Upper lobe of right lung (tissue), 1 donor: Measurements from ENCODE around the gene CACNA2D2. TPM values are rescaled to one million over a fixed set of nuclear protein-coding genes. Genes with fewer than 3 reads are reported as not detected.
A peak's percentile ranks its signal among the peaks of the same experiment; 100 is the strongest.

Experiments used
- ATAC-seq: fragments of 200-7000 bp; cut with Tn5 transposase; one replicate; pipeline ENCODE4 v1.9.1; 2020; ENCODE audit warnings: mild to moderate bottlenecking, moderate library complexity
- DNase-seq: peaks from one replicate; pipeline ENCODE4 v3.0.0-alpha.2; 2020
- H3K27ac ChIP-seq: fragments of 200-600 bp; one replicate; pipeline ENCODE4 v1.8.0; 2022
- H3K27me3 ChIP-seq: fragments of 200-600 bp; one replicate; pipeline ENCODE4 v1.8.0; 2022; ENCODE audit warnings: mild to moderate bottlenecking
- H3K36me3 ChIP-seq: fragments of 200-600 bp; one replicate; pipeline ENCODE4 v1.8.0; 2022
- H3K4me1 ChIP-seq: fragments of 200-600 bp; one replicate; pipeline ENCODE4 v1.8.0; 2022
- H3K4me3 ChIP-seq: fragments of 200-600 bp; one replicate; pipeline ENCODE4 v1.8.0; 2022; ENCODE audit warnings: mild to moderate bottlenecking
- H3K9me3 ChIP-seq: fragments of 200-600 bp; one replicate; pipeline ENCODE4 v1.8.0; 2022
- CTCF ChIP-seq: fragments of 200-600 bp; IDR thresholded peaks from one replicate; pipeline ENCODE4 v1.8.0; 2022; ENCODE audit warnings: antibody characterized with exemption
- intact Hi-C: fragments of 100-400 bp; cut with DNase I; formaldehyde crosslinking; loops from one replicate; pipeline ENCODE4 v1.11.0; 2022
- total RNA-seq: library from RNA; stranded (reverse); fragmentation: NEBNext Ultra II Directional; extraction: Animal tissue kit (Norgen Biotek cat#: 25700); gene quantifications from one replicate; pipeline ENCODE4 v1.2.1, GENCODE V29; 2021
- donor health status: DM: no; HTN: yes; CAD: no; lungs with severe emphysema.

CACNA2D2 gene
- total RNA-seq, 1 donor from 2014 or later: 119 TPM

GRCh38 chr3:50395070-50395860 is 108.2 kb downstream of the CACNA2D2 start:
- Histone ChIP-seq H3K4me1 (peaks cover 15% of the 10 kb centered on the region), H3K9me3 (no peaks in the 10 kb centered on the region), H3K4me3 (no peak overlapping the region), H3K27me3 (no peaks in the 10 kb centered on the region), H3K27ac (no peak overlapping the region), H3K36me3 (no peaks in the 10 kb centered on the region)
- DNase-seq (no peak), ATAC-seq (peak; percentile 50)
- intact Hi-C loops: no loop called here
- no peak for TF ChIP-seq CTCF

- Histone ChIP-seq H3K27ac (no peak overlapping the region), H3K4me3 (no peak overlapping the region), H3K27me3 (no peaks in the 10 kb centered on the region), H3K36me3 (no peaks in the 10 kb centered on the region), H3K4me1 (peaks cover 15% of the 10 kb centered on the region), H3K9me3 (no peaks in the 10 kb centered on the region)
- intact Hi-C loops: no loop called here
- DNase-seq (no peak), ATAC-seq (no peak)
- TF ChIP-seq CTCF: no peak
These were observed 110.4 kb downstream of the CACNA2D2 start for GRCh38 chr3:50393061-50393460.

GRCh38 chr3:50392101-50392715 is 111.2 kb downstream of the CACNA2D2 start:
- Histone ChIP-seq H3K27me3 (no peaks in the 10 kb centered on the region), H3K9me3 (no peaks in the 10 kb centered on the region), H3K4me1 (peaks cover 15% of the 10 kb centered on the region), H3K4me3 (no peak overlapping the region), H3K27ac (no peak overlapping the region), H3K36me3 (no peaks in the 10 kb centered on the region)
- intact Hi-C loops: no loop called here
- no peak for TF ChIP-seq CTCF
- ATAC-seq (no peak), DNase-seq (no peak)

- Histone ChIP-seq H3K4me3 (no peak overlapping the region), H3K9me3 (no peaks in the 10 kb centered on the region), H3K4me1 (peaks cover 14% of the 10 kb centered on the region), H3K36me3 (no peaks in the 10 kb centered on the region), H3K27ac (no peak overlapping the region), H3K27me3 (no peaks in the 10 kb centered on the region)
- intact Hi-C loops: no loop called here
- TF ChIP-seq CTCF: no peak
- ATAC-seq (peak; percentile 34), DNase-seq (peak; percentile 79)
These were observed 112.8 kb downstream of the CACNA2D2 start for GRCh38 chr3:50390508-50391224.

GRCh38 chr3:50389414-50389767 is 114.0 kb downstream of the CACNA2D2 start:
- Histone ChIP-seq H3K27me3 (no peaks in the 10 kb centered on the region), H3K9me3 (no peaks in the 10 kb centered on the region), H3K36me3 (no peaks in the 10 kb centered on the region), H3K4me1 (peaks cover 8% of the 10 kb centered on the region), H3K27ac (no peak overlapping the region), H3K4me3 (no peak overlapping the region)
- ATAC-seq: no peak
- DNase-seq: no peak
- TF ChIP-seq CTCF: no peak
- intact Hi-C loops: no loop called here
